ENCODE data around the gene LDLRAD4.

GRCh38 chr18:13376841-13377351 lies 158.3 kb downstream of the LDLRAD4 start:
- TF ChIP-seq POLR2A (IDR thresholded peaks at IDR 0.05; ENCODE audit: low read depth, low read length) (no peak), POLR2AphosphoS5 (IDR thresholded peaks at IDR 0.05; ENCODE audit: low read depth, low read length) (no peak), PAX5 (IDR thresholded peaks at IDR 0.05; ENCODE audit: insufficient read depth, low read length, severe bottlenecking) (no peak), TAF1 (IDR thresholded peaks at IDR 0.05; ENCODE audit: low read depth, low read length) (no peak)

Measured in GM12891 (cell line).